GM20000 (cell line): Measurements from ENCODE around the gene DGLUCY.

ENCODE experiments used
- DNase-seq: peaks from one replicate; pipeline ENCODE4 v3.0.0; 2012; ENCODE audit warnings: low spot score
- CTCF ChIP-seq: IDR thresholded peaks from 2 replicates; pipeline ENCODE4 v1.5.1; 2012; ENCODE audit warnings: mild to moderate bottlenecking, control low read depth; ENCODE audit errors: extremely low read depth, missing control alignments

DGLUCY gene

GRCh38 chr14:91271639-91272038 lies 157.8 kb downstream of the DGLUCY start:
- TF ChIP-seq CTCF, result no peak
- no peak for DNase-seq

- DNase-seq, result no peak
- TF ChIP-seq CTCF, result no peak
These were observed 158.7 kb downstream of the DGLUCY start for GRCh38 chr14:91272341-91273272.

GRCh38 chr14:91273273-91273884 lies 159.5 kb downstream of the DGLUCY start:
- no peak for DNase-seq
- no peak for TF ChIP-seq CTCF

- no peak for TF ChIP-seq CTCF
- DNase-seq, result no peak
These were observed 160.0 kb downstream of the DGLUCY start for GRCh38 chr14:91273885-91274273.

- no peak for TF ChIP-seq CTCF
These were observed 160.9 kb downstream of the DGLUCY start for GRCh38 chr14:91274796-91275195.

More at GRCh38 chr14:91274796-91275195, 160.9 kb downstream of the DGLUCY start:
- DNase-seq, result no peak
